GM23338 (cell line): ENCODE results near the gene CCL20. TPM values are rescaled to one million over a fixed set of nuclear protein-coding genes. Genes with fewer than 3 reads are reported as not detected.

Experiments used
- CREB1 ChIP-seq: fragments of 250-450 bp; sonication (Bioruptor Pico); IDR thresholded peaks from 2 replicates; pipeline ENCODE4 v1.5.0; 2020; ENCODE audit warnings: low read depth, mild to moderate bottlenecking, moderate library complexity
- EZH2 ChIP-seq: fragments of 200-600 bp; sonication (generic); IDR thresholded peaks from one replicate; pipeline ENCODE4 v1.8.0; 2017; ENCODE audit warnings: antibody characterized with exemption, mild to moderate bottlenecking, low read depth; ENCODE audit not compliant: unreplicated experiment
- EZH2phosphoT487 ChIP-seq: fragments of 200-600 bp; sonication (generic); IDR thresholded peaks from one replicate; pipeline ENCODE4 v1.8.1; 2018; ENCODE audit warnings: antibody characterized with exemption; ENCODE audit not compliant: unreplicated experiment
- JUNB ChIP-seq: IDR thresholded peaks from one replicate; pipeline ENCODE4 v1.6.1; 2016; ENCODE audit warnings: antibody characterized with exemption; ENCODE audit not compliant: unreplicated experiment
- POLR2AphosphoS5 ChIP-seq: IDR thresholded peaks from 2 replicates; pipeline ENCODE4 v1.6.1; 2016; ENCODE audit warnings: antibody characterized with exemption, low read depth
- ZNF114 ChIP-seq: fragments of 250-450 bp; sonication (Bioruptor Pico); IDR thresholded peaks from 2 replicates; pipeline ENCODE4 v1.5.0; 2020; ENCODE audit warnings: mild to moderate bottlenecking, moderate library complexity
- ZNF331 ChIP-seq: fragments of 250-450 bp; sonication (Bioruptor Pico); IDR thresholded peaks from 2 replicates; pipeline ENCODE4 v1.5.0; 2020; ENCODE audit warnings: low read depth, mild to moderate bottlenecking, moderate library complexity
- polyA plus RNA-seq: library from polyadenylated mRNA; unstranded; fragments of >200 nt; fragmentation: Nextera tagmentation; extraction: Ambion mirVana; gene quantifications from 2 replicates; pipeline ENCODE4 v1.2.1, GENCODE V29; 2016
- small RNA-seq: library from RNA; depleted of rRNA; stranded (forward); fragments of <200 nt; gene quantifications from one replicate; pipeline ENCODE3, GENCODE V24; 2014; ENCODE audit warnings: low replicate concordance
- total RNA-seq: library from RNA; depleted of rRNA; stranded (reverse); fragments of >200 nt; shearing (Covaris generic); gene quantifications from 2 replicates; pipeline ENCODE4 v1.2.3, GENCODE V29; 2014; rRNA removed
- TF ChIP-seq, protein P1 (sequence below): fragments of 250-450 bp; sonication (Bioruptor Pico); IDR thresholded peaks from 2 replicates; pipeline ENCODE4 v1.5.0; 2020; ENCODE audit warnings: mild to moderate bottlenecking, moderate library complexity
- TF ChIP-seq, protein P2 (sequence below), 2 experiments: fragments of 200-600 bp in 1 of 2; sonication (generic) in 1 of 2; conservative IDR thresholded peaks; 2 replicates each; pipeline versions ENCODE4 v1.5.1 to v1.6.1; 2016 to 2017; ENCODE audit warnings: antibody characterized with exemption in 2 of 2, low read depth in 2 of 2, mild to moderate bottlenecking in 2 of 2, moderate library complexity in 1 of 2

CCL20 gene
- total and polyA plus RNA-seq, 2 experiments from 2014 or later: not detected

DNA sequence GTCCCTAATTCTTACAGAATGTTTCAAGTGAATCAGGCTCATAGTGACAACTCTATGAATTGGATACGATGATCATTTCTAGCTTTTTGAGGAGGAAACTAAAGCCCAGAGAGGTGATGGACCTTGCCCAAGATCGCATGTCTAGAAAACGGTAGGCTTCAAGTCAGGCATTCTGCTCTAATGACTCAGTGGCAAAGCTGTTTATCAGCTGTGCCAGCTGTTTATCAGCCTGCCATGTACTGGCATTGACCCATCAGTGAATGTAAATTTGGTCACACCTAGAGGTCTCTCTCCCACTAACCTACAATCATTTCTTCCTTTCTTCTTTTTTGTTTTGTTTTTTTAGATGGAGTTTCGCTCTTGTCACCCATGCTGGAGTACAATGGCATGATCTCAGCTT is 51.6 kb downstream of the CCL20 start (continued):
- TF ChIP-seq, protein P1, sequence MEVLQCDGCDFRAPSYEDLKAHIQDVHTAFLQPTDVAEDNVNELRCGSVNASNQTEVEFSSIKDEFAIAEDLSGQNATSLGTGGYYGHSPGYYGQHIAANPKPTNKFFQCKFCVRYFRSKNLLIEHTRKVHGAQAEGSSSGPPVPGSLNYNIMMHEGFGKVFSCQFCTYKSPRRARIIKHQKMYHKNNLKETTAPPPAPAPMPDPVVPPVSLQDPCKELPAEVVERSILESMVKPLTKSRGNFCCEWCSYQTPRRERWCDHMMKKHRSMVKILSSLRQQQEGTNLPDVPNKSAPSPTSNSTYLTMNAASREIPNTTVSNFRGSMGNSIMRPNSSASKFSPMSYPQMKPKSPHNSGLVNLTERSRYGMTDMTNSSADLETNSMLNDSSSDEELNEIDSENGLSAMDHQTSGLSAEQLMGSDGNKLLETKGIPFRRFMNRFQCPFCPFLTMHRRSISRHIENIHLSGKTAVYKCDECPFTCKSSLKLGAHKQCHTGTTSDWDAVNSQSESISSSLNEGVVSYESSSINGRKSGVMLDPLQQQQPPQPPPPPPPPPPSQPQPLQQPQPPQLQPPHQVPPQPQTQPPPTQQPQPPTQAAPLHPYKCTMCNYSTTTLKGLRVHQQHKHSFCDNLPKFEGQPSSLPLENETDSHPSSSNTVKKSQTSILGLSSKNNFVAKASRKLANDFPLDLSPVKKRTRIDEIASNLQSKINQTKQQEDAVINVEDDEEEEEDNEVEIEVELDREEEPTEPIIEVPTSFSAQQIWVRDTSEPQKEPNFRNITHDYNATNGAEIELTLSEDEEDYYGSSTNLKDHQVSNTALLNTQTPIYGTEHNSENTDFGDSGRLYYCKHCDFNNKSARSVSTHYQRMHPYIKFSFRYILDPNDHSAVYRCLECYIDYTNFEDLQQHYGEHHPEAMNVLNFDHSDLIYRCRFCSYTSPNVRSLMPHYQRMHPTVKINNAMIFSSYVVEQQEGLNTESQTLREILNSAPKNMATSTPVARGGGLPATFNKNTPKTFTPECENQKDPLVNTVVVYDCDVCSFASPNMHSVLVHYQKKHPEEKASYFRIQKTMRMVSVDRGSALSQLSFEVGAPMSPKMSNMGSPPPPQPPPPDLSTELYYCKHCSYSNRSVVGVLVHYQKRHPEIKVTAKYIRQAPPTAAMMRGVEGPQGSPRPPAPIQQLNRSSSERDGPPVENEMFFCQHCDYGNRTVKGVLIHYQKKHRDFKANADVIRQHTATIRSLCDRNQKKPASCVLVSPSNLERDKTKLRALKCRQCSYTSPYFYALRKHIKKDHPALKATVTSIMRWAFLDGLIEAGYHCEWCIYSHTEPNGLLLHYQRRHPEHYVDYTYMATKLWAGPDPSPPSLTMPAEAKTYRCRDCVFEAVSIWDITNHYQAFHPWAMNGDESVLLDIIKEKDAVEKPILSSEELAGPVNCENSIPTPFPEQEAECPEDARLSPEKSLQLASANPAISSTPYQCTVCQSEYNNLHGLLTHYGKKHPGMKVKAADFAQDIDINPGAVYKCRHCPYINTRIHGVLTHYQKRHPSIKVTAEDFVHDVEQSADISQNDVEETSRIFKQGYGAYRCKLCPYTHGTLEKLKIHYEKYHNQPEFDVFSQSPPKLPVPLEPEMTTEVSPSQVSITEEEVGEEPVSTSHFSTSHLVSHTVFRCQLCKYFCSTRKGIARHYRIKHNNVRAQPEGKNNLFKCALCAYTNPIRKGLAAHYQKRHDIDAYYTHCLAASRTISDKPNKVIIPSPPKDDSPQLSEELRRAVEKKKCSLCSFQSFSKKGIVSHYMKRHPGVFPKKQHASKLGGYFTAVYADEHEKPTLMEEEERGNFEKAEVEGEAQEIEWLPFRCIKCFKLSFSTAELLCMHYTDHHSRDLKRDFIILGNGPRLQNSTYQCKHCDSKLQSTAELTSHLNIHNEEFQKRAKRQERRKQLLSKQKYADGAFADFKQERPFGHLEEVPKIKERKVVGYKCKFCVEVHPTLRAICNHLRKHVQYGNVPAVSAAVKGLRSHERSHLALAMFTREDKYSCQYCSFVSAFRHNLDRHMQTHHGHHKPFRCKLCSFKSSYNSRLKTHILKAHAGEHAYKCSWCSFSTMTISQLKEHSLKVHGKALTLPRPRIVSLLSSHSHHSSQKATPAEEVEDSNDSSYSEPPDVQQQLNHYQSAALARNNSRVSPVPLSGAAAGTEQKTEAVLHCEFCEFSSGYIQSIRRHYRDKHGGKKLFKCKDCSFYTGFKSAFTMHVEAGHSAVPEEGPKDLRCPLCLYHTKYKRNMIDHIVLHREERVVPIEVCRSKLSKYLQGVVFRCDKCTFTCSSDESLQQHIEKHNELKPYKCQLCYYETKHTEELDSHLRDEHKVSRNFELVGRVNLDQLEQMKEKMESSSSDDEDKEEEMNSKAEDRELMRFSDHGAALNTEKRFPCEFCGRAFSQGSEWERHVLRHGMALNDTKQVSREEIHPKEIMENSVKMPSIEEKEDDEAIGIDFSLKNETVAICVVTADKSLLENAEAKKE: no peak
- TF ChIP-seq ZNF331 (no peak), CREB1 (CRISPR knock-in tag) (no peak), ZNF114 (CRISPR knock-in tag) (no peak), EZH2phosphoT487 (no peak), EZH2 (no peak), JUNB (no peak), POLR2AphosphoS5 (no peak)
- TF ChIP-seq, protein P2, sequence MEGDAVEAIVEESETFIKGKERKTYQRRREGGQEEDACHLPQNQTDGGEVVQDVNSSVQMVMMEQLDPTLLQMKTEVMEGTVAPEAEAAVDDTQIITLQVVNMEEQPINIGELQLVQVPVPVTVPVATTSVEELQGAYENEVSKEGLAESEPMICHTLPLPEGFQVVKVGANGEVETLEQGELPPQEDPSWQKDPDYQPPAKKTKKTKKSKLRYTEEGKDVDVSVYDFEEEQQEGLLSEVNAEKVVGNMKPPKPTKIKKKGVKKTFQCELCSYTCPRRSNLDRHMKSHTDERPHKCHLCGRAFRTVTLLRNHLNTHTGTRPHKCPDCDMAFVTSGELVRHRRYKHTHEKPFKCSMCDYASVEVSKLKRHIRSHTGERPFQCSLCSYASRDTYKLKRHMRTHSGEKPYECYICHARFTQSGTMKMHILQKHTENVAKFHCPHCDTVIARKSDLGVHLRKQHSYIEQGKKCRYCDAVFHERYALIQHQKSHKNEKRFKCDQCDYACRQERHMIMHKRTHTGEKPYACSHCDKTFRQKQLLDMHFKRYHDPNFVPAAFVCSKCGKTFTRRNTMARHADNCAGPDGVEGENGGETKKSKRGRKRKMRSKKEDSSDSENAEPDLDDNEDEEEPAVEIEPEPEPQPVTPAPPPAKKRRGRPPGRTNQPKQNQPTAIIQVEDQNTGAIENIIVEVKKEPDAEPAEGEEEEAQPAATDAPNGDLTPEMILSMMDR (conservative IDR thresholded peaks at IDR 0.05; ENCODE audit: low read depth in 2 of 2): no peak

Small RNAs within 50 kb of the gene (small RNA-seq; reads per million reads assigned to genes)
- gene SNRPGP8: not detected

Other genes with a start within 250 kb of the CCL20 start
- not detected in 2 replicates for gene SCYGR2, start 214.9 kb upstream of the CCL20 start, total RNA-seq
- not detected in 2 replicates for gene SCYGR2, start 214.9 kb upstream of the CCL20 start, polyA plus RNA-seq
- gene SCYGR3, start 199.0 kb upstream of the CCL20 start, total RNA-seq: not detected in 2 replicates
- gene SCYGR3, start 199.0 kb upstream of the CCL20 start, polyA plus RNA-seq: not detected in 2 replicates
- gene SCYGR4, start 196.3 kb upstream of the CCL20 start, total RNA-seq: not detected in 2 replicates
- not detected in 2 replicates for gene SCYGR4, start 196.3 kb upstream of the CCL20 start, polyA plus RNA-seq
- gene SCYGR5, start 147.0 kb upstream of the CCL20 start, total RNA-seq: not detected in 2 replicates
- gene SCYGR5, start 147.0 kb upstream of the CCL20 start, polyA plus RNA-seq: not detected in 2 replicates
- gene SLC19A3, start 95.8 kb upstream of the CCL20 start, total RNA-seq: 9.1 and 12.0 TPM in 2 replicates
- gene SLC19A3, start 95.8 kb upstream of the CCL20 start, polyA plus RNA-seq: 3.5 and 4.2 TPM in 2 replicates
- gene SCYGR6, start 89.1 kb upstream of the CCL20 start, total RNA-seq: not detected in 2 replicates
- gene SCYGR6, start 89.1 kb upstream of the CCL20 start, polyA plus RNA-seq: not detected in 2 replicates
- gene SCYGR7, start 85.5 kb upstream of the CCL20 start, total RNA-seq: not detected in 2 replicates
- not detected in 2 replicates for gene SCYGR7, start 85.5 kb upstream of the CCL20 start, polyA plus RNA-seq
- not detected in 2 replicates for gene SCYGR8, start 67.9 kb upstream of the CCL20 start, total RNA-seq
- not detected in 2 replicates for gene SCYGR8, start 67.9 kb upstream of the CCL20 start, polyA plus RNA-seq
- 0.47 and 2.0 TPM in 2 replicates for gene DAW1, start 57.8 kb downstream of the CCL20 start, total RNA-seq
- gene DAW1, start 57.8 kb downstream of the CCL20 start, polyA plus RNA-seq: 0.71 and 0.87 TPM in 2 replicates